HTERT RPE-1 (cell line): ENCODE data around the gene HIGD2A.

Experiments used
- in situ Hi-C: fragments of 300-500 bp; cut with MboI; formaldehyde crosslinking; loops from 4 replicates; pipeline ENCODE4 v1.14.3; 2020; ENCODE audit warnings: low sequenced_read_pairs

HIGD2A gene

GRCh38 chr5:176388444-176389134, at the start of gene HIGD2A, which contains the start of gene NOP16:
TSS of gene HIGD2A (plus strand) at chr5:176388751. CDS start at chr5:176388820, 69 bp downstream.
TSS of gene NOP16 (minus strand) at chr5:176388598. CDS start at chr5:176388539, 59 bp downstream.
- in situ Hi-C loops: no loop called here

GRCh38 chr5:176339304-176339703, 49.2 kb upstream of the HIGD2A start:
- in situ Hi-C loops: no loop called here

- in situ Hi-C loops: no loop called here
Measured at GRCh38 chr5:176341325-176342157, 47.0 kb upstream of the HIGD2A start.

- in situ Hi-C loops: no loop called here
Measured at GRCh38 chr5:176342158-176342483, 46.4 kb upstream of the HIGD2A start.

GRCh38 chr5:176342766-176343458, 45.6 kb upstream of the HIGD2A start:
- in situ Hi-C loops: no loop called here

GRCh38 chr5:176350416-176350815, 38.1 kb upstream of the HIGD2A start:
- in situ Hi-C loops: no loop called here

- in situ Hi-C loops: no loop called here
Measured at GRCh38 chr5:176352116-176352878, 36.3 kb upstream of the HIGD2A start.

- in situ Hi-C loops: no loop called here
Measured at GRCh38 chr5:176353533-176353932, 35.0 kb upstream of the HIGD2A start.

GRCh38 chr5:176355400-176356178, 33.0 kb upstream of the HIGD2A start:
- in situ Hi-C loops: no loop called here

- in situ Hi-C loops: no loop called here
Measured at GRCh38 chr5:176356179-176356566, 32.4 kb upstream of the HIGD2A start.

- in situ Hi-C loops: no loop called here
Measured at GRCh38 chr5:176359658-176360057, 28.9 kb upstream of the HIGD2A start.

GRCh38 chr5:176360894-176361436, 27.6 kb upstream of the HIGD2A start:
- in situ Hi-C loops: no loop called here

GRCh38 chr5:176361437-176362232, 26.9 kb upstream of the HIGD2A start, which contains the start of gene KIAA1191:
TSS of gene KIAA1191 (minus strand) at chr5:176361764. CDS start at chr5:176359508, 2,256 bp downstream.
- in situ Hi-C loops: no loop called here

GRCh38 chr5:176362233-176362490, 26.4 kb upstream of the HIGD2A start:
- in situ Hi-C loops: no loop called here

GRCh38 chr5:176364765-176365350, 23.7 kb upstream of the HIGD2A start:
- in situ Hi-C loops: no loop called here

GRCh38 chr5:176365351-176366231, 23.0 kb upstream of the HIGD2A start, which contains the start of gene ARL10:
TSS of gene ARL10 (plus strand) at chr5:176365487. CDS start at chr5:176365564, 77 bp downstream.
- in situ Hi-C loops: no loop called here

- in situ Hi-C loops: no loop called here
Measured at GRCh38 chr5:176366232-176366894, 22.2 kb upstream of the HIGD2A start.
